NCI-H82 treated with DMSO at 0.1 percent for 48 hours (cell line): Measurements from ENCODE around the gene CLMN.

Experiments used
- DNase-seq: peaks from one replicate; lab custom pipeline; 2025; ENCODE audit not compliant: unreplicated experiment; lab: John Stamatoyannopoulos, UW

The CLMN gene

GRCh38 chr14:95245334-95245733 lies 74.4 kb downstream of the CLMN start:
- DNase-seq, result no peak

GRCh38 chr14:95244587-95244986 lies 75.1 kb downstream of the CLMN start:
- DNase-seq, result no peak

DNA sequence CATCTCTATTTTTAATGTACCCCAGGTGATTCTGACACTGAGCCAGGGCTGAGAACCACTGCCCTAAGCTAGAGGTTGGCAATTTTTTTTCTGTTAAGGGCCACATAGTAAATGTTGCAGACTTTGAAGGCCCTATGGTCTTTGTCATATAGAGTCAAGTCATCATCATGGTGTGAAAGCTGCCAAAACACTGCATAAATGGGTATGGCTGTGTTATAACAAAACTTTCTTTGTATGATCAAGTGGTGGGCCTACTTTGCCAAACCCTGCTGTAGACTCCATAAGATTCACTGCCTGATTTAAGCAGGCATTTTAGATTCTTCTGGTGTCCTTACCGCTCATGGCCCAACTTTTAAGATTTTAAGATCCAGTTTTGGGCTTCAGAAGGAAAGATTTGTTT lies 76.8 kb downstream of the CLMN start:
- no peak for DNase-seq

GRCh38 chr14:95240859-95241813 lies 78.6 kb downstream of the CLMN start:
- no peak for DNase-seq

DNA sequence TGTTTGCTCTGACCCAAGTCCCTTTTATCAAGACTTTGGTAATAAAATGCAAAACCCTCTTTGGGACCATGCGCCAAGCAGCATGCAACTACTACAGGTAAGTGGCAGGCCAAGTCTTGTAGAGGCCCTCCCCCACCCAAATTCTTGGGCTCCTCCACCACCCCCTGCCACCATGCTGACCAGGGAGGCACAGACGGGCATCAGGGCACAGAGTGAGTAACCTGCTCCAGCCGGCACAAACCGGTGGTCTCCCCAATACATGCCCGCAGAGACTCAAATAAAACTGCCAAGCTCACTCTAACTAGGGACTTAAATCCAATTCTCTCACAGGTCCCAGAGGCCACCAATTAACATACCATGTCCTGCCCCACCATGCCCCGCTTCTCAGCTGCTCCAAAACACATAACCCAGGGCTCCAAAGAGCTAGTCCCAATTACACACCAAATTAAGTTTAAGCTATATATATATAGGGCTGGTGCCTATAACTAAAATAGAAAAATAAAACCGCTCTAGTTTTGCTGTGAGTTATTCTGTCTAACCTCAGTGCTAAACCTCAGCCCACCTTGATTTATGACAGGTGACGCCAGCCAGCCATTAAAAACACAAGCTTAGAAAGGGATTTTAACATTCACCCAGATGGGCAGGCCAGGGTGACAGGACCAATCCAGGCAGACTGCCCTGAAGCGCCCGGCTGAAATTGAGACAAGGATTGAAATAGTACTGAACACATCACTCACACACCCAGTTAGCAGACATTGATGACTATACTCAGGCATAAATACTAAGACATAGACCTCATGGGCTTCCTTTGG lies 81.0 kb downstream of the CLMN start:
- DNase-seq, result no peak

DNA sequence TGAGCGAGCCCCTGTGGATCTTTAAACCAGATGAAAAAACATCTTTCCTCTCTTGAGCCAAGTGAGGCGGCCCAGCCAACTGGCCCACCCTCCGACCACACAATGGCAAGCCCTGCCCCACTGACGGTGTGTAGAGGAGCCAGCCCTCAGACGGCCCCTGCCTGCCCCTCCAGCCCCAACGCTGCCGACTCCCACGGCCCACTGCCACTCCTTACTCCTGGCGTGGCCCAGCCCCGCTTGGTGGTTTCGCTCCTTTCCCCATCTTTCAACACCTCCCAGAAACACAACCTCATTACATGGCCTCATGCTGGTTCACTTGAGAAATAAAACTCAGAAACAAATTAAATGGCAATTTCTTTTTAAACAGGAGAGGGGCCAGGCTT lies 81.8 kb downstream of the CLMN start:
- no peak for DNase-seq

GRCh38 chr14:95237121-95237957 lies 82.4 kb downstream of the CLMN start:
- no peak for DNase-seq

DNA sequence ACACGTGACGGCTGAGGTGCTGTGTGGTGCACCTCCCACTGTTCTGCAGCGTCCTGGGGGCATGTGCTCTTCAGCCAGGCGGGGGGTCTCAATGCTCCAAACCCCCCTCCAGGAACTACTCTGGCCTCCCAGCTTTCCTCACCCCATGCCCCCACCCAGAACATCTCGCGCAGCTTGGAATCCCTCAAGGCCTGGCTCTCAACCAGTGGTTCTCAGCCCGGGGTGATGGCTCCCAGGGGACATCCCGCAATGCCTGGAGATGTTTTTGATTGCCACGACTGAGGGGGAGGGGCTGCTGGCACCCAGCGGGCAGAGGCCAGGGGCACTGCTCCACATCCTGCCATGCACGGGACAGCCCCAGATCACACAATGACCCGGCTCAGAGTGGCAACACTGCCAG lies 83.5 kb downstream of the CLMN start:
- no peak for DNase-seq

GRCh38 chr14:95235767-95236166 lies 83.9 kb downstream of the CLMN start:
- DNase-seq, result no peak

DNA sequence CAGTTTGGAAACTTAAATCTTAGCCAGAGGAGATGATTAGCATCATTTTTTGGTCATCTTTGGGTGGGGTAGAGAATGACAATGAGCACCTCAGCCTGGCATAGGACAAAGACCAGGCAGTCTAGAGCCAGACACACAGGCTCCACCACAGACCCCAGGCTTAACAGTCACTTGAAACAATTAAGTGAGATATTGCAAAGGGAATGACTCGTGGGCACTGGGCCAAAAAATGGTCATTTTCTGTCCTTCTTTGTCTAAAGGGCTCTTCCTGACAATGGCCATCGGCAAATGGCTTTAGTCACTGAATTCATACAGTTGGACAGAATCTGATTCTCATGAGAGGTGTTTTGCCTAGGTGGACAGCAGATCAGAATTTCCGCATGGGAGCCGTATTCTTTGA lies 84.4 kb downstream of the CLMN start:
- no peak for DNase-seq

DNA sequence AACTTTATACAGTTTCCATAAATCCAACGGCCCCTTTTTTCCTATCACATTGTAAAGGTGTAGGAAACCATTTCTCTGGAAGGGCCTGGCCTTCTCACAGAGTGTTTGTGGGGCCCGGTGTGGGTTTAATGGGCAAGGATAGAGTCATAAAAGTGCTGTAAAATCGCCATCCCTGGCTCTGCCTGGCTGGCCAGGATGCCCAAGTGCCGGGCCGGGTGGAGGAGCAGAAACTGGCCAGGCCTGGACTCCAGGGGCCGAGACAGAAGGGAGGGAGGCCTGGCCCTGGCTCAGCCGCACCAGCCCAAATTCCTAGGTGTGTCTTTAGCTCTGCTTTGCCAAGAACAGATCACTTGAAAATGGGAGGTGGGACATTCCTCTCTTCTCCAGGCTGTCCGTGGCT lies 85.3 kb downstream of the CLMN start:
- DNase-seq, result no peak

- DNase-seq, result no peak
Measured at GRCh38 chr14:95233702-95234241, 85.9 kb downstream of the CLMN start.

- DNase-seq, result no peak
Measured at GRCh38 chr14:95232894-95233584, 86.7 kb downstream of the CLMN start.

- DNase-seq, result no peak
Measured at GRCh38 chr14:95231966-95232633, 87.6 kb downstream of the CLMN start.

GRCh38 chr14:95229749-95230148 lies 90.0 kb downstream of the CLMN start:
- DNase-seq, result no peak

DNA sequence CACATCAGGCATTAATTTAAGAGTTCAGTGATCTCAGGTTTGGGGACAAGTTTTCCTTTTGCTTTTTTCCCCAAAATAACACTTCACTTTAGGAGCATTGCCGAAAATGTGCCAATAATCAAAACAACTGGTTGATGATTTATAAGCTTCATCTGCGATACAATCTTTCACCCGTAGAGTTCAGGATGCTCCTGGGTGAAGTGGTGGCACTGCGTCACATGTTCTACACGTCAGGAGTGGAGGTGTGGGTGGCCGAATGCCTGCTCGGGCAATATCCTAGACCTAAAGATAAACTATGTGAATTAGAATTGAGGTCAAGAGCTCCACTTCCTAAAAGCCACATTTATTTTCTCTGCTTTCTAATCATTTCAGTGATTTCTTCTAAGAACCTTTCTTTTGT lies 91.5 kb downstream of the CLMN start:
- DNase-seq, result no peak

- no peak for DNase-seq
Measured at GRCh38 chr14:95227279-95227860, 92.3 kb downstream of the CLMN start.

GRCh38 chr14:95226801-95227200 lies 92.9 kb downstream of the CLMN start:
- DNase-seq, result no peak

GRCh38 chr14:95225251-95225887 lies 94.3 kb downstream of the CLMN start:
- DNase-seq, result no peak
